HG02884 (cell line): Measurements from ENCODE around the gene PPP1R14C.

Experiments used
- ATAC-seq: cut with Tn5 transposase; IDR thresholded peaks from one replicate; pipeline ENCODE4 v1.9.1; 2021; ENCODE audit warnings: mild to moderate bottlenecking, moderate library complexity; ENCODE audit not compliant: unreplicated experiment

The PPP1R14C gene, protein sequence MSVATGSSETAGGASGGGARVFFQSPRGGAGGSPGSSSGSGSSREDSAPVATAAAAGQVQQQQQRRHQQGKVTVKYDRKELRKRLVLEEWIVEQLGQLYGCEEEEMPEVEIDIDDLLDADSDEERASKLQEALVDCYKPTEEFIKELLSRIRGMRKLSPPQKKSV

DNA sequence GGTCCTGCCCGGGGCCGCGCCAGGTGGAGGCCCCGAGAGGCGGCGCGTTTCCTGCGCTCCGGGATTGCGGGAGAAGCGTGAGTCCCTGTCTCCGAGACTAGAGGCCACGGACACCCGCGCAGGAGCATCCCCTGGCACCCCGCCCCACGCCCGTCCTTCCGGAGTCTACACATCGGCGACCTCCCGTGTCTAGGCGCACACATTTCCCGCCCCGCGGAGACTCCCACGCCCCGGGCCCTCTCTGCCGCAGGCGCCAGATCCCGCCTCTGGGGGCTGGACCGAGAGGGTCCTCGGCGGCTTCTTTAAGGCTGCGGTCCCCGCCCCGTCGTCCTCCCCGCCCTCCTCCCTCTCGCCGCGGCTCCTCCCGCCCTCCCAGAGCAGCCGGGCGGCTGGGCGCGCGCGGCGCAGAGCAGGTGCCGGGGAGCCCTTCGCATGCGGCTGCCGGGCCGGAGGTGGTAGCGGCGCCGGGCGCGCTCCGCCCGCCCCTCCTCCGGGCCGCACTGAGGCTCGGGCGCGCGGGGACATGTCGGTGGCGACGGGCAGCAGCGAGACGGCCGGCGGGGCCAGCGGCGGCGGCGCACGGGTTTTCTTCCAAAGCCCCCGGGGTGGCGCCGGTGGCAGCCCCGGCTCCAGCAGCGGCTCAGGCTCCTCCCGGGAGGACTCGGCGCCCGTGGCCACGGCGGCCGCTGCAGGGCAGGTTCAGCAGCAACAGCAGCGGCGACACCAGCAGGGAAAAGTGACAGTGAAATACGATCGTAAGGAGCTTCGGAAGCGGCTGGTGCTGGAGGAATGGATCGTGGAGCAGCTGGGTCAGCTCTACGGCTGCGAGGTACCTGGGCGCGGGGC lies at the start of gene PPP1R14C:
PPP1R14C (plus strand) TSS at position 375 of the 846 bp plus-strand sequence; CDS start at position 524, 149 bp downstream.
- no peak for ATAC-seq

DNA sequence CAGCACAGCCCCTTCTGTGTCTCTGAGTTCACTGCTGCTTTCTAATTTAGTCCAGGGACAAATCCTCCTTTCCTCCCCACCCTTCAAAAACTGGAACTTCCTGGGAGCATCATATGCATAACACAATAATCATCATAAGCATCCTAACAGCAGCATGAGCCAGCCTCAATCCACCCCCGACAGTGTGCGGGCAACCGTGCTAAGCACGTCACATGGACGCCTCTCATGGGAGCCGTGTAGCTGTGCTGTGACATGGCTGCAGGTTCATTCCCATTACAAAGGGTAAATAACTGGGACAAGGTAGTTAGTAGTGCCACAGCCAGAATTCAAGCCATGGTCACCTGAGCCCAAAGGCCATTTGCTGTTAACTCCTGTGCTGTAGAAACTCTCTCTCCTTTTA lies 49.4 kb upstream of the PPP1R14C start:
- ATAC-seq, result no peak

DNA sequence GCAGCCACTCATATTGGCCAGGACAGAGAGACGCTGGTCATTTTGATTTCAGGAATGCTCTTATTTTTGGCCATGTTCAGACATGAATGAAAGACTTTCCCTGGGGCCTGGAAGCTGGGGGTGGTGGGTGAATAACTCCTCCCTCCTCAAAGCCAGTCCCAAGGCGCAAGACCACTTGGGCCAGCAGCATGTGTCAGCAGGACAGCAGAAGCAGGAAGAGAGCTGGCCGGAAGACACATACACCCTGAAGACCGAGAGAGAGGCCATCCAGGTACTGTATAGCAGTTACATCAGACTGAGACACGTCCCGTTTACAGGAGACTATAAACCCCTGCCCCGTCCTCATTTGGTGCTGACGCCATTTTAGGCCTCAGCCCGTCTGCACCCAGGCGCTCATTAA lies 44.7 kb upstream of the PPP1R14C start:
- ATAC-seq, result no peak

DNA sequence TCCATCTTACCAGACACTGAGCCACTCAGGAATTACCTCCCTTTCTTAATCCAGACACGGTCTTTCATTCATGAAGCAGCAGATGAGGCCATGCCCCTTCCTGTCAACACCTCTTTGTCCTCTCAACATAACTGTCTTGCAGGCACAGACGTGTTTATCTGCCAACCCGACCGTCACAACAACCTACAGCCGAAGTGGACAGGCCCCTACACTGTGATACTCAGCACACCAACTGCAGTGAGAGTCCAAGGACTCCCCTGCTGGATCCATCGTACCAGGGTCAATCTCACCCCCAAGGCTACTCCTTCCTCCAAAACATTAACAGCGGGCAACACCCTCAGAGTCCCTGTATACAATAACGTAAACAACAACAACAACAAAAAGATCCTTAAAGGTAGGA lies 43.3 kb upstream of the PPP1R14C start:
- ATAC-seq, result no peak

DNA sequence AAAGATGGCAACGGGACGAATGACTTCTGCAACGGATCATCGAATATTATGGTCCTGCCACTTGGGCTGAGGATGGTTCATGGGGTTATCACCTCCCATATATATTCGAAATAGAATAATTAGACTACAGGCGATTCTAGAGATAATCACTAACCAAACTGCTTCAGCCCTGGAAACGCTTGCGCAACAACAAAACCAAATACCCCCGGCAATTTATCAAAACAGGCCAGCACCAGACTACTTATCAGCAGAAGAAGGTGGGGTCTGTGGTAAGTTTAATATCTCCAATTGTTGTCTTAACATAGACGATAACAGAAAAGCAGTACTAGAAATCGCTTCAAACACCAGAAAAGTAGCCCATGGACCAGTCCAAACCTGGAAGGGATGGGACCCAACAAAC lies 42.9 kb upstream of the PPP1R14C start:
- no peak for ATAC-seq

DNA sequence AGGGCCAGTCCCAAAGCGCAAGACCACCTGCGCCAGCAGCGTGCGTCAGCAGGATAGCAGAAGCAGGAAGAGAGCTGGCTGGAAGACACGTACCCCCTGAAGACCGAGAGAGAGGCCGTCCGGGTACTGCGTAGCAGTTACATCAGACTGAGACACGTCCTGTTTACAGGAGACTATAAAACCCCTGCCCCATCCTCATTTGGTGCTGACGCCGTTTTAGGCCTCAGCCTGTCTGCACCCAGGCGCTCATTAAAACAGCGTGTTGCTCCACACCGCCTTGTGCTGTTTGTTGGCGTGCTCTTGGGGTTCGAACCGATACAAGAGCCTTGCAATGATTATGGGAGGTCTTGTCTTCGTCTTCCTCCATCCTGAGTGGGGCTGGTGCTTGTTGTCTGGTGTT lies 42.1 kb upstream of the PPP1R14C start:
- ATAC-seq, result no peak

DNA sequence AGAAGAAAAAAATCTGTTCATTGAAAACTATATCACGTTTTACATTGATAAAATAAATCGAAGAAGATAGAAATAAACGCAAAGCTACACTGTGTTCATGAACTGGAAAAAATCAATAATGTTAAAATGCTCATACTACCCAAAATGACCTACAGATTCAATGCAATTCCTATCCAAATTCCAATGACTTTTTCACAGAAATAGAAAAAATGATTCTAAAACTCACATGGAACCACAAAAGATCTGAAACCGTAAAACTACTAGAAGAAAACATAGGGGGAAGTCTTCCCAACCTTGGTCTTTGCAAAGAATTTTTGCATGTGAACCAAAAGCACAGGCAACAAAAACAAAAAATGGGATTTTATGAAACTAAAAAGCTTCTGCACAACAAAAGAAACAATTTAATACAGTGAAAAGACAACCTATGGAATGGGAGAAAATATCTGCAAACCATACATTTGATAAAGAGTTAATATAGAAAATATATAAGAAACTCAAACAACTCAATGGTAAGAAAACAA lies 40.0 kb upstream of the PPP1R14C start:
- ATAC-seq, result no peak

DNA sequence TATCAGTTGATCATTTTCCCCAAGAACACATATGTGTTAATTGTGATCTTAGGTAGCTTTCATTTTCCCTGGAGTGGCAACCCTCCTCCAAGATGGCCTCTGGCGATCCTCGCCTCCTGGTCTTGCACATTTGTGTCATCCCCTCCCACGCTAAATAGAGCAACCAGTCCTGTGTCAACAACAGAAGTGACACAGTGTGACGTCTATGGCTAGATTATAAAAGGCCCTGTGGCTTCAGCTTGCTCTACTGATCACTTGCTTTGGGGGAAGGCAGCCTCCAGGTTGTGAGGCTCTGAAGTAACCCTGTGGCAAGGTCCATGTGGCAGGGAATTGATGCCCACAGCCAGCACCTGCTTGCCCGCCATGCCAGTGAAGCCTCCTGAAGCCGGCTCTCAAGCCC lies 30.6 kb upstream of the PPP1R14C start:
- ATAC-seq, result no peak

DNA sequence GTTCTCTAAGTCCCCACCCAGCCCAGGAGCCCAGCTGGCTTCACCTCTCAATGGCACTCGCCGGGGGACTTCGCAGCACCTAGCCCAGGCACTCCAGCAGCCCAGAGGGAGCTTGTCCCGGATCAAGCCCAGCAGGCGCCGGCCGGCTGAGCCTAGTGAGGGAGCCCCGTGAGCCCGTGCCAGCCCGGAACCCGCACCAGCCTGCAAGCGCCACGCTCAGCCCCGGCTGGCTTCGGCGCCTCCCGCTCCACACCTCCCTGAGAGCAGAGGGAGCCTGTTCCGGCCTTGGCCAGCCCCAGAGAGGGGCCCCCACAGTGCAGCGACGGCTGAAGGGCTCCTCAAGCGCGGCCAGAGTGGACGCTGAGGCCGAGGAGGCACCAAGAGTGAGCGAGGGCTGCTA lies 27.1 kb upstream of the PPP1R14C start:
- ATAC-seq, result no peak

DNA sequence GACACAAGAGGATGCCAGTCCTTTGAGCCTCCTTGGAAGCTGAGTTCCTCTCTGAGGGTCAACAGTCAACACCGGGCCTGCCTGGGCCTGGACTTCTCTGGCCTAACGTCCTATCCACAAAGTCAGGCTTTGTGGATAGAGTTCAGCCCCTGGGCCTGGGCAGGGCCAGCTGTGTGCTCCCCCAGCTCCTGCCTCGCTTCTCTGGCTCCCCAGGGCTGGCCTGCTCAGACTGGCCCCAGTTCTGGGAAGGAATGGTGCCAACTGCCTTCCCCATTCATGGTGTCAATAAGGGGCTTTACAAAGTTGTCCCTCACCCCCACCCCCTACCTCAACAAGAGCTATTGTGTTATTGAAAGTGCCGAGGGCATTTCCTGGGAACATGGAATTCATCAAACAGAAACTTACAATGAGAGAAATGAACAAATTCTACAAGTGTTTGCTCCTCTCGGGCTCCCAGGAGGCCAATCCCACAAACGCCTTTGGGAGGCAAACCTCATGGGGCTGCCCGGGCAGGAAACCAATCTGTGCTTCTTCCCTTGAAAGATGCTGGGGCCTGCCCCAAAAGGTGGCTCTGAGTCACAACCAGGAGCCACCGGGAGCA lies 26.5 kb upstream of the PPP1R14C start:
- no peak for ATAC-seq

DNA sequence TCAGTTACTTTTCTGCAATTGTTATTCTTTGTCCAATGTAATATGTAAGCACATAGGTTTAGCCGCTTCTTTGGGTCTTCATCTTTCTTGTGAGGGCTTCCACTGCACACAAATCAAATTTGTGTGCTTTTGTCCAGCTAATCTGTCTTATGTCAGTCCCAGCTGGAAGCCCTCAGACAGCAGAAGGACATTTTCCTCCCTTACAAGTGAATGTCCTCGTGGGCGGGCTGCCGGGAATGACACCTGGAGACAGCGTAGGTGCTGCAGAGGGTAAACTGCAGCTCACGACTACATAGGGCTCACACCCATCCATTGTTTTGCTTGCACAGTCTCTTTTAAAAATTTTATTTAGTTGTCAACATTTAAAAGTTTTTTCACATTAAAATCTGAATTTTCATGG lies 24.6 kb upstream of the PPP1R14C start:
- no peak for ATAC-seq

DNA sequence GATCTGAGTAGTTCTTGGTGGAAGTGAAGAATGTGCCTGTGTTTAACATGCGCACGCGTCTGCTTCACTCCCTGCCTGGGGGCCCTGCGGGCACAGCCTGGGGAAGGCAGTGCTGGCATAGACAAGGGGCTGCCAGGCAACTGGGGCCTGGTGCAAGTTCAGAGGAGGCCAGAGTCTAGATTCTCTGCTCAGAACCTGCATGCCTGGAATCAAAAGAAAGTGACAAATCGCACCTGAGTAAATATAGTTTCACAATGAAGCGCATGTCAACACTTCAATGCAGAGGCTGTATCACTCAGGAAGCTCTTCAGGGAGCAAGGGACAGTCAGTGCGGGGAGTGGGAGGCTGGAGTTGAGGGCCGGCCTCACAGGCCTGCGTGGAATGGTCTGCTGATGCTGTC lies 24.2 kb upstream of the PPP1R14C start:
- ATAC-seq, result no peak

DNA sequence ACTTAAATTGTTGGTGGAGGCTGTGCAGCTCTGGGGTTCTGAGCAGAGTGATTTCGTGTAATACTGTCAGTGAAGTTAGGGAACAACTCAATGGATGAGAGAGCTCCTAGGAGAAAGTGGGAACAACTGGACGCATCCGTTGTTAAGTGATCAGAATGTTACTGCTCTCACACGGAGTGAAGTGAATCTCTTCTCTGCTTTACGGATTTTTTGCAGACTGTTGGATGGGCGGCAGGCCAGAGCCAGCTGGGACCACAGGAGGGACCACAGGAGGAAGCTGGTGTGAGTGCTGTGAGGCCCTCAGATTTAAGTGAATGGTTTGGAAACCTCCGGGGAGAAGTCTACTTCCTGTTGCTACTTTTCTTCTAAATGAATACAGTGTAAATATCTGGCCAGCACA lies 23.7 kb upstream of the PPP1R14C start:
- ATAC-seq, result no peak

DNA sequence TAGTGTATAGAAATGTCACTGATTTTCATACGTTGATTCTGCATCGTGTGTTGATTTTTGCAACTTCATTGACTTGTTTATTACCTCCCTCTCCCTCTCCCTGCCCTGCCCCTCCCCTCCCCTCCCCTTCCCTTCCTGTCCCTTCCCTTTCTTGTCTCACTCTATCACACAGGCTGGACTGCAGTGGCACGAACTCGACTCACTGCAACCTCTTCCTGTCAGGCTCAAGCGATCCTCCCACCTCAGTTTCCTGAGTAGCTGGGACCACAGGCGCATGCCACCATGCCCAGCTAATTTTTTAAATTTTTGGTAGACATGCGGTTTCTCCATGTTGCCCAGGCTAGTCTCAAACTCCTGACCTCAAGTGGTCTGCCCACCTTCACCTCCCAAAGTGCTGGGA lies 19.2 kb upstream of the PPP1R14C start:
- ATAC-seq, result no peak

DNA sequence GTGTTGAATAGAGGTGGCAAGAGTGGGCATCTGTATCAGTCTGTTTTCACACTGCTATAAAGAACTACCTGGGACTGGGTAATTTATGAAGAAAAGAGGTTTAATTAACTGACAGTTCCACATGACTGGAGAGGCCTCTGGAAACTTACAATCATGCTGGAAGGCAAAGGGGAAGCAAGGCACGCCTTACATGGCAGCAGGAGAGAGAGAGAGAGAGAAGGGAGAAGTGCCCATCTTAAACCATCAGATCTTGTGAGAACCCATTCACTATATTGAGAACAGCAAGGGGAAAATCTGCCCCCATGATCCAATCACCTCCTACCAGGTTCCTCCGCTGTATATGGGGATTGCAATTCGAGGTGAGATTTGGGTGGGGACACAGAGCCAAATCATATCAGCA lies 18.6 kb upstream of the PPP1R14C start:
- ATAC-seq, result no peak

DNA sequence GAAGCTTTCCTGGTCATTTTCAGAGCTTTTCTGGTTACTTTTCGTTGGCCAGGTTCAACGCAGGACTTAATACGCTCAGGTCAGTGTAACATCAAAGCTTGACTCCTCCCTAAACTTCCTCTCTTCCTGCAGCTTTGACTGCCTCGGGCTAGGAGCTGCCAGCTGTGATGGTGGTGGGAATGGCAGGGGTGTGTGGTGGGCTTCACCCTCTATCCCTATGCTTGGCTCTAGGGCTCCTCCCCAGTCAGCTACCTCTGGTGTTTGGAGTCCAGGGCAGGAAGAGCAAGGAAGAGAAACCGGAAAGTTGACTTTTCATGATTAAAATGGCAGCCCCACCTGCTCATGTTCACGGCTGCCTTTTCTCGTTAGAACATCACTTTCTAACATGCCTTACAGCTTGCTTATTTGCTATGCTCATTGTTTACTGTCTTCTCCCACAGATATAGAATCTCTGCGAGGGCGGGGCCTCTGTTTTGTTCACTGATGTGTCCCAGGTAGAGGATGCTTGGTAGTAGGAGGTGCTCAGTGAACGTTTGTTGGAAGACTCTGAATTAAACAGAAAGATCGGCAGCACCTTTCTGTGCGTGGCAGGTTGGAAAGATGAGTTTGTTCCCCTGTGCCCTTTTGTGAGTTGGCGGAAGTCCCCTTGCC lies 16.1 kb upstream of the PPP1R14C start:
- ATAC-seq, result no peak

DNA sequence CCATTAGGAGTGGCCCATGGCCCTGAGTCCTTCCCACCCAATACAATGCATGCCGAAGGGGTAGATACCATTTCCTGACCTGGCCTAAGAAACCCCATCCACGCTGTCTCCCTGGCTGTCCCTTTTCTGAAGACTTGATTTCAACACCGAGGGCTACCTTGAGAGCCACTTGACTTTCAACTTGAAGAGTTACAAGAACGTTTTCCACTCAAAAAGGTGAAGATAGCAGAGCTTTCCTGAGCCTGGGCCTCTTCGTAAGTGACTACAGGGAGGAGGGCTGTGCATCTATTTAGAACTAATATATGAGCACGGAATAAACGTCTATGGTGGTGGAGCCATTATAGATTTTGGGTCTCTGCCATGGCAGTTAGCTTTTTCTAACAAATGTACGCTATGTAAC lies 14.4 kb upstream of the PPP1R14C start:
- no peak for ATAC-seq

DNA sequence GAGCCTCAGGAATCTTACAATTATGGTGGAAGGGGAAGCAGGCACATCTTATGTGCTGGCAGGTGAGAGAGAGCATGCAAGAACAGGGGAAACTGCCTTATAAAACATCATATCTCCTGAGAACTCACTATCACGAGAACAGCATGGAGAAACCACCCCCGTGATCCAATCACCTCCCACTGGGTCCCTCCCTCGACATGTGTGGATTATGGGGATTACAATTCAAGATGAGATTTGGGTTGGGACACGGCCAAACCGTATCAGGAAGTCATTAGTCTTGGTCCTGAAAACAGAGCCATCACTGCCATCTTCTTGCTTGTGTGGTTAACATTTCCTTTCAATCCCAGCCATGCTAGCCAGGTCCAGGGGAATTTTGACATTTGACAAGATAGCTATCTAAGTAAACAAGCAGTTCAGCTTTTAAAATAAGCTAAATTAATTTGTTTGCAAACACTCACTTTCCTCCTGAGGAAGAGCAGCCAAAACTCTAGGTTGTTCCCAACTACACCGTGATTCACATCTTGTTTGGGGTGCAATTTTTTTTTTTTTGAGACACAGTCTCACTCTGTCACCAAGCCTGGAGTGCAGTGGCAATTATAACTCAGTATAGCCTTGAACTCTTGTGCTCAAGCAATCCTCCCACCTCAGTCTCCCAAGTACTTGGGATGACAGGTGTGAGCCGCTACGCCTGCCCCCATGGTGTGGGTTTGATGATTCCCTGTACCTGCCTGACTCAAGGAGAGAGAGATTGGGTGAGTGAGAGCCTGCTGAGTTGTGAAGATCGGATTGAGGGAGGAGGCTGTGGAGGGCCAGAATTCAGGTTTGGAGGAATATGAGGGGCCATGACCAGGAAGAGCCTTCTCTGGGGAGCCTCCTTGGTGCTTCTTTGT lies 13.0 kb upstream of the PPP1R14C start:
- no peak for ATAC-seq

DNA sequence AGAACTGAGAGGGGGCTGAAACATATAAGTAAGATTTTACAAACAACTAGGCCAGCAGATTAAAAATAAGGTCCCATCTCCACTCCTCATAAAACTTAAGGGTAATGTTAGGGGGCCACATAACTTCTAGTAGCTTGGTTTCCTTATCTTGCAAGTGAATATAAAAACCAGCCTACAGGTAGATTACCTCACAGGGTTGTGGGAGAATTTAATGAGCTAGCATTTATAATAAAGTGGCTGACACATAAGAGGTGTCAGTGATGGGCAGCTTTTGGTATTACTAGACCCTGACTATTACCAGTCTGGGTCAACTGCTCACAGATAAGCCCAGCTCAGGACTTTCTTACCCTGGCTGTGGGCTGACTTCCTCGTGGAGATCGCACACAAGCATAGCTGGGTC lies 9.2 kb upstream of the PPP1R14C start:
- ATAC-seq, result no peak

DNA sequence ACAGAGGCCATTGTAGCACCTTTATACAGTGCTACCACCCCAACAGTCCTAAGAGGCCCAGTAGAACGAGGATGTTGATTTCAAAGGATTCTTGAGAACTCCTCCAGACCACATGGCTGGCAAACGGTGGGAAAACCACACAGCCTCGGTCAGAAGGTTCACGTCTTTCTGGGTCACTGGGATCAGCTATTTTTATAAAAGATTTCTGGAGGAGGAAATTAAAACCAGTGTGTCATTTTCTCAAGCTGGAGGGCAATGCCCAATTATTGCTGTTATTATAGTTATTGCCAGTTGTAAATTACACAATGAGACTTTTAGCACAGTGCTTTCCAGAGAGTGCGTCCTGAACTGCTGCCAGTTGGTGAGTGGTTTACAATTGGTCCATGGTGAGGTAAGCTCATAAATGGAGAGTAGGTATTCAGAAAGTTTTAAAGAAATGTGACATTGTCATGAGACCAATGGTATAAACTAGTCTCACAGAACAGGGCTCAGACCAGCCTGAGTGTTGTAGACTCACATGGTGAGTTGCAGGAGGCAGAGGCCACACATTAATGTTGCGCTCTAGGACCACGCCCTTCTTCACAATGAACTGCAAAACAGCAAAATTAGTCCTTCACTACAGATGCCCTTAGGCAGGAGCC lies 8.4 kb upstream of the PPP1R14C start:
- ATAC-seq, result no peak
